Muscle layer of duodenum (tissue), 2 donors: Measurements from ENCODE around the gene PROCA1.

Source experiments
- H3K27ac ChIP-seq: one replicate; pipeline ENCODE4 v1.7.0; 2013; ENCODE audit warnings: mild to moderate bottlenecking, low read length
- H3K27me3 ChIP-seq: one replicate; pipeline ENCODE4 v1.7.0; 2013; ENCODE audit warnings: low read depth, mild to moderate bottlenecking, control low read depth, low read length
- H3K36me3 ChIP-seq, 2 donors: one replicate each; pipeline ENCODE4 v1.7.0; 2013; ENCODE audit warnings: low read length in 2 of 2, control low read depth in 1 of 2, mild to moderate bottlenecking in 1 of 2; ENCODE audit not compliant: insufficient read depth in 2 of 2, control insufficient read depth in 1 of 2
- H3K4me1 ChIP-seq, 2 donors: one replicate each; pipeline ENCODE4 v1.7.0; 2013; ENCODE audit warnings: low read length in 2 of 2, mild to moderate bottlenecking in 2 of 2, control low read depth in 1 of 2, moderate library complexity in 1 of 2; ENCODE audit not compliant: insufficient read depth in 2 of 2, control insufficient read depth in 1 of 2
- H3K4me3 ChIP-seq, 2 donors: one replicate each; pipeline ENCODE4 v1.7.0; 2013; ENCODE audit warnings: low read length in 2 of 2, low read depth in 1 of 2, mild to moderate bottlenecking in 1 of 2
- H3K9me3 ChIP-seq, 2 donors: one replicate each; pipeline ENCODE4 v1.7.0; 2013; ENCODE audit warnings: low read length in 2 of 2, control low read depth in 1 of 2, mild to moderate bottlenecking in 1 of 2; ENCODE audit not compliant: control insufficient read depth in 1 of 2
- donor health status: healthy.

PROCA1 gene

DNA sequence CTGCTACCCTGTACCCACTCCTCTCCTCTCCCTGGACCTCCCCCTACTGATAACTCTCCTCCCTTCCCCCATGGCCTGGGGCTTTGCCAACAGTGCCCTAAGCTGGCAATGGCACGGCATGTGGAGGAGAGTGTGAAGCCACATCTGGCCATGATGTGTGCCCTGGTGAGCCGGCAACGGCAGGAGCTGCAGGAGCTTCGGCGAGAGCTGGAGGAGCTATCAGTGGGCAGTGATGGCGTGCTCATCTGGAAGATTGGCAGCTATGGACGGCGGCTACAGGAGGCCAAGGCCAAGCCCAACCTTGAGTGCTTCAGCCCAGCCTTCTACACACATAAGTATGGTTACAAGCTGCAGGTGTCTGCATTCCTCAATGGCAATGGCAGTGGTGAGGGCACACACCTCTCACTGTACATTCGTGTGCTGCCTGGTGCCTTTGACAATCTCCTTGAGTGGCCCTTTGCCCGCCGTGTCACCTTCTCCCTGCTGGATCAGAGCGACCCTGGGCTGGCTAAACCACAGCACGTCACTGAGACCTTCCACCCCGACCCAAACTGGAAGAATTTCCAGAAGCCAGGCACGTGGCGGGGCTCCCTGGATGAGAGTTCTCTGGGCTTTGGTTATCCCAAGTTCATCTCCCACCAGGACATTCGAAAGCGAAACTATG lies 37.3 kb upstream of the PROCA1 start:
- H3K4me3 ChIP-seq: no peak overlapping the region
- peak overlapping the region; percentile 23 for H3K27ac ChIP-seq
- no peaks in the 10 kb centered on the region for H3K27me3 ChIP-seq
- H3K36me3 ChIP-seq: peaks cover 3 to 10% of the 10 kb centered on the region in 2 donors
- H3K4me1 ChIP-seq: peaks cover 12 to 28% of the 10 kb centered on the region in 2 donors
- no peaks in the 10 kb centered on the region for H3K9me3 ChIP-seq

DNA sequence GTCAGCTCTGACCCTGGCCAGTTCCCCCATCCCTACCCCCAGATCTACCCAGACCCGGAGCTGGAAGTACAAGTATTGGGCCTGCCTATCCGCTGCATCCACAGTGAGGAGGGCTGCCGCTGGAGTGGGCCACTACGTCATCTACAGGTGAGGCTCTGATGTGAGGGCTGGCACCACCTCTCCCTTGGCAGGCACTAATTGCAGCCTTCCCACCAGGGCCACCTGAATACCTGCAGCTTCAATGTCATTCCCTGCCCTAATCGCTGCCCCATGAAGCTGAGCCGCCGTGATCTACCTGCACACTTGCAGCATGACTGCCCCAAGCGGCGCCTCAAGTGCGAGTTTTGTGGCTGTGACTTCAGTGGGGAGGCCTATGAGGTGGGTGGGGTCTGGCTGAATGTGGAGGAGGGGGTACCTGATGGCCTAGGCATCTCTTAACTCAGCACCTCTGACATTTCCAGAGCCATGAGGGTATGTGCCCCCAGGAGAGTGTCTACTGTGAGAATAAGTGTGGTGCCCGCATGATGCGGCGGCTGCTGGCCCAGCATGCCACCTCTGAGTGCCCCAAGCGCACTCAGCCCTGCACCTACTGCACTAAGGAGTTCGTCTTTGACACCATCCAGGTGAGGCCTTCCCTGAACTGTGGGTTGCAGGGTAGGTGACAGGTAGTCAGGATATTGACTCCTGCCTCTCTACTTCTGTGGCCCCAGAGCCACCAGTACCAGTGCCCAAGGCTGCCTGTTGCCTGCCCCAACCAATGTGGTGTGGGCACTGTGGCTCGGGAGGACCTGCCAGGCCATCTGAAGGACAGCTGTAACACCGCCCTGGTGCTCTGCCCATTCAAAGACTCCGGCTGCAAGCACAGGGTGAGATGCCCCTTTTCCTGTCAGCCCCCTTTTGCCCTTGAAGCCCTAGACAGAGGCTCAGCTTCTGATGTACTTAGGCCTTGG lies 36.4 kb upstream of the PROCA1 start:
- peaks cover 12 to 32% of the 10 kb centered on the region in 2 donors for H3K4me1 ChIP-seq
- no peak overlapping the region for H3K4me3 ChIP-seq
- H3K9me3 ChIP-seq: no peaks in the 10 kb centered on the region
- peaks cover 3 to 10% of the 10 kb centered on the region in 2 donors for H3K36me3 ChIP-seq
- H3K27me3 ChIP-seq: no peaks in the 10 kb centered on the region
- H3K27ac ChIP-seq: no peak overlapping the region

DNA sequence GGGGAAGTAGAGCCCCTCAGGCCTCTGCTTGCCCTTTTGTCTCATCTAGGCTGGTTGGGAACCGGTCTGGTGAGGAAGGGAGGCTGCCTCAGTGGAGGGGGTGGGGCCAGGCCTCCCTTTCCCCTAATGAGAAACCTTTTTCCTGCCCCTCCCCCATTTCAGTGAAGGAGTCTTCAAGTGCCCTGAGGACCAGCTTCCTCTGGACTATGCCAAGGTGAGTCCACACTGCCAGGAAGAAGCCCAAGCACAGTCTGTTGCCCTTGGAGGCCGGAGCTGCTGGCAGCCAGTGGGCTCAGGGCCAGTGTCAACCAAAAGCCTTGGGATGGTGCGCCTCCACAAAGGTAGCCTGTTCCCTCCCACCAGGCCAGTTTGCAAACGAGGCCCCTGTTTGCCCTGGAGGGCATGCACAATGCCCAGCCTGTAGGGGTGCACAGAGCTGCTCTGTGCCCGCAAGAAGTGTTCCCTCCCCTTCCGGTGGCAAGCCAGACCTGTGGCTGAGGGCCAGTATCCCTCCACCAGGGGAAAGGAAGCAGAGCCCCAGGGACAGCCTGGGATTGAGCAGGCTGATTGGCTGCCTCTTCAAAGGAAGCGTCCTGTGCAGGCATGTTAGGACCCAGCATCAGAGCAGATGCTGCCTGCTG lies 35.5 kb upstream of the PROCA1 start:
- Histone ChIP-seq H3K4me3 (peak overlapping the region in 1 of 2 donors; percentile 39), H3K36me3 (peaks cover 3 to 10% of the 10 kb centered on the region in 2 donors), H3K27ac (peak overlapping the region; percentile 94), H3K9me3 (no peaks in the 10 kb centered on the region), H3K4me1 (peaks cover 12 to 34% of the 10 kb centered on the region in 2 donors), H3K27me3 (no peaks in the 10 kb centered on the region)

DNA sequence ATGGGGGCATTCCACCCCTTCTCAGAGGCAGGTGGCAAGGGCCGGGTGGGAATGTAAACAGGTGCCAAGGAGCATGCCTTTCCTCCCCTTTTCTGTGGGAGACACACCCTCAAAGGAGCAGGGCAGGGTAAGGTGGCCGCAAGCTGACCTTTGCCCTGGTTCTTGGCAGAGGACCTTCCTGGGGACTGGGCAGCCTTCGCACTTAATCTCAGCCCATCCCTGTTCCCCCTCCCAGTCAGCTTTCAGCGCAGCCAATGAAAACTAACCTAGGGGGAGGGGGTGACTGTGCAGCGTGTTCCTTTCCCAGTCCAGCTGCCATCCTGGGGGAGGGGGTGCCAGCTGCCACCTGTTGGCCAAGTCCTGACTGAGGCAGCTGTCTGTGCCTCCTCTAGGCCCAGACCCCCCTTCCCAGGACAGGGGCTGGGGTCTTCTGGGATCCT lies 34.9 kb upstream of the PROCA1 start:
- Histone ChIP-seq H3K4me1 (peaks cover 12 to 34% of the 10 kb centered on the region in 2 donors), H3K4me3 (peak overlapping the region in 1 of 2 donors; percentile 87), H3K27ac (peak overlapping the region; percentile 94), H3K9me3 (no peaks in the 10 kb centered on the region), H3K27me3 (no peaks in the 10 kb centered on the region), H3K36me3 (peaks cover 3 to 10% of the 10 kb centered on the region in 2 donors)

DNA sequence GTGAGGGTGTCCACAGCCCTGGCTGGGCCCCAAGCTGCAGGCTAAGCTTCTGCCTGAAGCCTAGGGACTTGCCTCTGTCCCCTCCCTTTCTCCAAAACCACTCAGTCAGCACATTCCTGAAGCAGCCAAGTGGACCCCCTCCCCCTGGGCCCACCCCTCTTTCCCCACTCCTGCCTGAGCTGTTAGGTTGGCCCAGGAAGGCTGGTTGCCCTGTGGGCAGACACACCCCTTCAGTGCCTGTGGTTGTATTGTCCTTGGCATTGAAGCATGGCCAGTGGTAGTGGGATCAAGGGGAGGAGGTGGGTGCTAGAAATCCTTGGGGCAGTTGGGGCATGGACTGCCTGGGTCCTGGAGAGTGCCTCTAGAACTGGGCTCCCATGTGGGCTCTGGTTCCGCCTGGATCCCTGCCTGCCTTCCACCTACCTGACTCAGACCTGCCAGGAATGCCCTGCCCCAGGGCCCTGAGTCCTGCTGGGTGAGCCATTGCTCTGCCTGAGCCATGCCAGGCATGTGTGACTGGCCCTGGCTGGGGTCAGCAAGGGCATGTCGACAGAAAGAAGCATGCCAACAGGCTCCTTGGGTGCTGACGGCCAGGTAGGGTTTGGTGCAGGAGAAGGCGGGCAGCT lies 34.2 kb upstream of the PROCA1 start:
- Histone ChIP-seq H3K4me1 (peaks cover 12 to 34% of the 10 kb centered on the region in 2 donors), H3K36me3 (peaks cover 3 to 10% of the 10 kb centered on the region in 2 donors), H3K9me3 (no peaks in the 10 kb centered on the region), H3K27ac (peak overlapping the region; percentile 94), H3K27me3 (no peaks in the 10 kb centered on the region), H3K4me3 (peak overlapping the region; percentile 78 to 87)

DNA sequence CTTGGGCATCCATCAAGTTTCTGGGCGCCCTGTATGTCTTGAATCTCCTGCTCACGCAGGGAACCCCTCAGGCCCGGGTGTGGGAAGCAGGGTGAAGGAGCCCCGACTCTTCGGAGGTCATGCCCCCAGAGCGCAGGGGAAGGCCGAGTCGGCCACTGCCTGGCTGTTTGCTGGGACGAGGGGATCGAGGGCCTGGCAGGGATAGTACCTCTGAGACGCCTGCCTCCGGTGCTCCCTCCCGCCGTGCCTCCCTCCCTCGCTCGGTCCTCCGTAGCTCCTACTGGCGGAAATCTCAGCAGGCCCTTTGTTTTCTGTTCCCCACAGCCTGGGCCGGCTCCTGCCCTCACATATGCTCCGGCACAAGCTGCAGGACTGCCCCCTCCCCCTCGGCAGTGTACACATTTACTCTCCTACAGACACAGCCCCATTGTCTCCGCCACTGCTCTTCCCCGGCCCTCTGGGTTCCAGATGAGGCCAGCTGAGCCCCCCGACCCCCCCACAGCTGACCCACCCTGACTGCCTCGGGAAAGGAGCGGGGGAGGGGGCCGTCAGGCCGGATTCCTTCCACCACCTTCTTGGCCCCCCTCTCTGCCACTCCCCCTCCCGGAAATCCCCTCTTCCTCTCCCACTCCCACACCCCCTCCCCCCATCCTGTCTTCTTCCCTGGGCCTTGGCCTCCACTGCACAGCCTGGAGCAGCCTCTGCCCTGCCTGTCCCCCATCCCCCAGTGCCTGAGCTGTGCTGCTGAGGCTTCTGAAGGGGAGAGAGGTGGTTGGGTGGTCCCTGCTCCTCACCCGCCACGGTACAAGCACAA lies 33.5 kb upstream of the PROCA1 start:
- Histone ChIP-seq H3K27me3 (no peaks in the 10 kb centered on the region), H3K9me3 (no peaks in the 10 kb centered on the region), H3K4me3 (peak overlapping the region; percentile 78 to 87), H3K4me1 (peaks cover 12 to 32% of the 10 kb centered on the region in 2 donors), H3K27ac (peak overlapping the region; percentile 94), H3K36me3 (peaks cover 3 to 6% of the 10 kb centered on the region in 2 donors)

DNA sequence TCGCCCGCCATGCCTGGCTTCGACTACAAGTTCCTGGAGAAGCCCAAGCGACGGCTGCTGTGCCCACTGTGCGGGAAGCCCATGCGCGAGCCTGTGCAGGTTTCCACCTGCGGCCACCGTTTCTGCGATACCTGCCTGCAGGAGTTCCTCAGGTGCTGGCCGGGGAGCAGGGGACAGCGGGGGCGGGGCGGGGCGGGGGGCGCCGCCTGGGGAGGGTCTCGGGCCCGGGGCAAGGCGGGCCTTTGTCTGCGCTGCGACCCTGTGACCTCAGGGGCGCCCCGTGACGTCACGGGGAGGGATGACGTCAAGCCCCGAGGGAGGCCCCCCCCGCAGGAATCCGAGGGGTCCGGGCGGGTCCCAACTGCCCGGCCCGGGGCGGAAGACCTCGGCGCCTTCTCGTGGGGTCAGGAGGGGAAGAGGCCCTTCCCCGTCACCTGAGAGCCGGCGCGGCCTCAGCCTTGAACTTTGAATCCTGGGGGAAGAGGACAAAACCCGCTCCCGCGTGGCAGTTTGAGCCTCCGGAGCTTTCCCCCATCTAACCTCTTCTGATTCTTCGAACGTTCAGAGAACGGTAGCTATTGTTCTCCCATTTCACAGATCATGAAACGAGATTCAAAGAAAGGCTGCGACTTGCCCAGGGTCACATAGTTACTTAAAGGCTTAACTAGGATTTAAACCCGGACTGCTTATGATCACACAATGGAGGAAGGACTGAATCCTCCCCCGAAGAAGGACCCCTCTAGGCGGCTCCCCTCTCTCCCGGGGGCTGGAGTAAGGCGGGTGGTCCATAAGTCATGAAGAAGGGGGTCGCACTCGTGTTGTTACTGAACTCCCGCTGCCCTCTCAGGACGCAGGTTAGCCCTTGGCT lies 32.6 kb upstream of the PROCA1 start:
- no peaks in the 10 kb centered on the region for H3K9me3 ChIP-seq
- H3K27me3 ChIP-seq: no peaks in the 10 kb centered on the region
- H3K36me3 ChIP-seq: peaks cover 2 to 6% of the 10 kb centered on the region in 2 donors
- H3K4me3 ChIP-seq: peak overlapping the region; percentile 78 to 87
- H3K4me1 ChIP-seq: peaks cover 12 to 28% of the 10 kb centered on the region in 2 donors
- H3K27ac ChIP-seq: peak overlapping the region; percentile 94

DNA sequence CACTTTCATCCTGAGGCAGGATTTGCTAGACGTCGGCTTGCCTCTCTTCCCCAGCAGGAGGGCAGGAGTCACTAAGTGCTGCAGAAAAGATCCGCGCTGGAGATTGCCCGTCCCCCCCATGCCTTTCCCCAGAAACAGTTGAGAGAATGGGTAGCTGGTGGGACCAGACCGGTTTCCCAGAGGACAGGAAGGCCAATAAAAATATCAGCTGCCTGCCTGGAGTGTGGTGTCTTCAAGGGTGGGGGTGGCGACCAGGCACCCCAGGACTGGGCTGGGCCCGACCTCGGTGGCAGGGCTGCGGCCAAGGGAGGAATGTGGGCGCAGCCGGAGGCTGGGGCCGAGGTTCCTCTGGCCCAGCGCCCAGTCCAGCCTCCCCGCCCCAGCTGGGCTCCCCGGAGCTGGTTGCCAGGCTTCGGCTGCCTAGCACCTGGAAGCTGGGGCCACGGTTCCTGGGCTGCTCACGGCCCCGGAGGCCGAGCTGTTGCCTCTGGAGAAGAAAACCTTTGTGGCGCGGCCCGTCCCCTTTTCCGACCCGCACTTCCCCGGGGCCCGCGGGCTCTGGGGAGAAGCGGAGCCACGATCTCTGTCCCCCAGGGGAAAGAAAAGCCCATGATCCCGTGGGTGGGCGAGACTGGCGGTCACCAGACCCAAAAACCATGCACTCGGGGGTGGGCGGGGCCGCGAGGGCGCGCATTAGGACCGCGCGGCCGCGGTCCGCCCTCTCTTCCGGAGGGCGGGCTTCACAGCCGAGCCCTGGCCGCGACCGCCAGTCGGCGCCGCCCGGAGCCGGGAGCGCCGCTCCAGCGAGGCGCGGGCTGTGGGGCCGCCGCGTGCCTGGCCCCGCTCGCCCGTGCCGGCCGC lies 31.8 kb upstream of the PROCA1 start, which contains the start of gene TRAF4:
TRAF4 (plus strand) TSS at position 769 of the 861 bp plus-strand sequence. CDS start 102 bp downstream, outside the sequence.
- peak within 1 kb of the TSS; percentile 94 for H3K27ac ChIP-seq
- no peaks in the 10 kb centered on the region for H3K9me3 ChIP-seq
- peaks cover 0 to 4% of the 10 kb centered on the region in 2 donors for H3K36me3 ChIP-seq
- H3K4me1 ChIP-seq: peaks cover 12 to 28% of the 10 kb centered on the region in 2 donors
- H3K27me3 ChIP-seq: no peaks in the 10 kb centered on the region
- H3K4me3 ChIP-seq: peak within 1 kb of the TSS; percentile 78 to 87
